SK-N-SH (cell line): ENCODE measurements around the gene PLEK2.

Experiments
- JUND ChIP-seq: IDR thresholded peaks from 2 replicates; pipeline ENCODE4 v1.4.0; 2012
- POLR2AphosphoS5 ChIP-seq: IDR thresholded peaks from 2 replicates; pipeline ENCODE4 v1.6.1; 2012; ENCODE audit warnings: low read depth, low read length
- RCOR1 ChIP-seq: fragments of 150-350 bp; IDR thresholded peaks from 2 replicates; pipeline ENCODE4 v1.6.1; 2017; ENCODE audit warnings: antibody characterized with exemption, low read length
- SMC3 ChIP-seq: IDR thresholded peaks from 2 replicates; pipeline ENCODE4 v1.6.1; 2012; ENCODE audit warnings: low read depth, low read length, improper control_type of control experiment
- TF ChIP-seq, protein P1 (sequence below): fragments of 150-350 bp; IDR thresholded peaks from 2 replicates; pipeline ENCODE4 v1.6.1; 2016; ENCODE audit warnings: mild to moderate bottlenecking, low read depth, low read length
- TF ChIP-seq, protein P2 (sequence below): fragments of 200-600 bp; sonication (generic); IDR thresholded peaks from 2 replicates; pipeline ENCODE4 v1.6.1; 2017; ENCODE audit warnings: antibody characterized with exemption, mild to moderate bottlenecking, moderate library complexity
- TF ChIP-seq, protein P3 (sequence below): IDR thresholded peaks from 2 replicates; pipeline ENCODE4 v1.6.1; 2012; ENCODE audit warnings: mild to moderate bottlenecking, low read depth, low read length, moderate library complexity

DNA sequence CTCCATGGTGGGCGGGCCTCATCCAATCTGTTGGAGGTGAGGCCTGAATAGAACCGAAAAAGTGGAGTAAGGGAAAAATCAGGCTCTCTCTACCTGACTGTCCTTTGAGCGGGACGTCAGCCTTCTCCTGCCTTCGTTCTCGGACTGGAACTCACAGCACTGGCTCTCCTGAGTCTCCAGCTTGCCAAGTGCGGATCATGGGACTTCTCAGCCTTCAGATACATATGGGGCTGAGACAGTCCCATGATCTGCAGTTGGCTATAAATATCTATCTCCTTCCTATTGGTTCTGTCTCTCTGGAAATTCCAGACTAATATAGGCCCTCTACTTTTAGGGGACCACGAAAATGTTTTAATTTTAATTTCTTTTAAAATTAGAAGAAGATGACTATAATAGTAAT is 29.7 kb upstream of the PLEK2 start:
- TF ChIP-seq POLR2AphosphoS5 (no peak), JUND (no peak), SMC3 (no peak), RCOR1 (no peak)
- TF ChIP-seq, protein P1, sequence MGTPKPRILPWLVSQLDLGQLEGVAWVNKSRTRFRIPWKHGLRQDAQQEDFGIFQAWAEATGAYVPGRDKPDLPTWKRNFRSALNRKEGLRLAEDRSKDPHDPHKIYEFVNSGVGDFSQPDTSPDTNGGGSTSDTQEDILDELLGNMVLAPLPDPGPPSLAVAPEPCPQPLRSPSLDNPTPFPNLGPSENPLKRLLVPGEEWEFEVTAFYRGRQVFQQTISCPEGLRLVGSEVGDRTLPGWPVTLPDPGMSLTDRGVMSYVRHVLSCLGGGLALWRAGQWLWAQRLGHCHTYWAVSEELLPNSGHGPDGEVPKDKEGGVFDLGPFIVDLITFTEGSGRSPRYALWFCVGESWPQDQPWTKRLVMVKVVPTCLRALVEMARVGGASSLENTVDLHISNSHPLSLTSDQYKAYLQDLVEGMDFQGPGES = no peak
- TF ChIP-seq, protein P2, sequence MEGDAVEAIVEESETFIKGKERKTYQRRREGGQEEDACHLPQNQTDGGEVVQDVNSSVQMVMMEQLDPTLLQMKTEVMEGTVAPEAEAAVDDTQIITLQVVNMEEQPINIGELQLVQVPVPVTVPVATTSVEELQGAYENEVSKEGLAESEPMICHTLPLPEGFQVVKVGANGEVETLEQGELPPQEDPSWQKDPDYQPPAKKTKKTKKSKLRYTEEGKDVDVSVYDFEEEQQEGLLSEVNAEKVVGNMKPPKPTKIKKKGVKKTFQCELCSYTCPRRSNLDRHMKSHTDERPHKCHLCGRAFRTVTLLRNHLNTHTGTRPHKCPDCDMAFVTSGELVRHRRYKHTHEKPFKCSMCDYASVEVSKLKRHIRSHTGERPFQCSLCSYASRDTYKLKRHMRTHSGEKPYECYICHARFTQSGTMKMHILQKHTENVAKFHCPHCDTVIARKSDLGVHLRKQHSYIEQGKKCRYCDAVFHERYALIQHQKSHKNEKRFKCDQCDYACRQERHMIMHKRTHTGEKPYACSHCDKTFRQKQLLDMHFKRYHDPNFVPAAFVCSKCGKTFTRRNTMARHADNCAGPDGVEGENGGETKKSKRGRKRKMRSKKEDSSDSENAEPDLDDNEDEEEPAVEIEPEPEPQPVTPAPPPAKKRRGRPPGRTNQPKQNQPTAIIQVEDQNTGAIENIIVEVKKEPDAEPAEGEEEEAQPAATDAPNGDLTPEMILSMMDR = no peak
- TF ChIP-seq, protein P3, sequence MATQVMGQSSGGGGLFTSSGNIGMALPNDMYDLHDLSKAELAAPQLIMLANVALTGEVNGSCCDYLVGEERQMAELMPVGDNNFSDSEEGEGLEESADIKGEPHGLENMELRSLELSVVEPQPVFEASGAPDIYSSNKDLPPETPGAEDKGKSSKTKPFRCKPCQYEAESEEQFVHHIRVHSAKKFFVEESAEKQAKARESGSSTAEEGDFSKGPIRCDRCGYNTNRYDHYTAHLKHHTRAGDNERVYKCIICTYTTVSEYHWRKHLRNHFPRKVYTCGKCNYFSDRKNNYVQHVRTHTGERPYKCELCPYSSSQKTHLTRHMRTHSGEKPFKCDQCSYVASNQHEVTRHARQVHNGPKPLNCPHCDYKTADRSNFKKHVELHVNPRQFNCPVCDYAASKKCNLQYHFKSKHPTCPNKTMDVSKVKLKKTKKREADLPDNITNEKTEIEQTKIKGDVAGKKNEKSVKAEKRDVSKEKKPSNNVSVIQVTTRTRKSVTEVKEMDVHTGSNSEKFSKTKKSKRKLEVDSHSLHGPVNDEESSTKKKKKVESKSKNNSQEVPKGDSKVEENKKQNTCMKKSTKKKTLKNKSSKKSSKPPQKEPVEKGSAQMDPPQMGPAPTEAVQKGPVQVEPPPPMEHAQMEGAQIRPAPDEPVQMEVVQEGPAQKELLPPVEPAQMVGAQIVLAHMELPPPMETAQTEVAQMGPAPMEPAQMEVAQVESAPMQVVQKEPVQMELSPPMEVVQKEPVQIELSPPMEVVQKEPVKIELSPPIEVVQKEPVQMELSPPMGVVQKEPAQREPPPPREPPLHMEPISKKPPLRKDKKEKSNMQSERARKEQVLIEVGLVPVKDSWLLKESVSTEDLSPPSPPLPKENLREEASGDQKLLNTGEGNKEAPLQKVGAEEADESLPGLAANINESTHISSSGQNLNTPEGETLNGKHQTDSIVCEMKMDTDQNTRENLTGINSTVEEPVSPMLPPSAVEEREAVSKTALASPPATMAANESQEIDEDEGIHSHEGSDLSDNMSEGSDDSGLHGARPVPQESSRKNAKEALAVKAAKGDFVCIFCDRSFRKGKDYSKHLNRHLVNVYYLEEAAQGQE = no peak
